Transverse colon (tissue), 4 donors: ENCODE data around the gene CILP.

ENCODE experiments used
- EP300 ChIP-seq: sonication (generic); formaldehyde crosslinking; IDR thresholded peaks from one replicate; pipeline ENCODE4 v1.6.1; 2017; ENCODE audit warnings: antibody characterized with exemption, low read depth
- POLR2A ChIP-seq: fragments of 450-650 bp; IDR thresholded peaks from one replicate; pipeline ENCODE4 v1.6.1; 2016; ENCODE audit warnings: antibody characterized with exemption, mild to moderate bottlenecking, moderate library complexity
- POLR2AphosphoS5 ChIP-seq, 3 donors: sonication (generic); formaldehyde crosslinking; IDR thresholded peaks; one replicate each; pipeline ENCODE4 v1.6.1; 2016; ENCODE audit warnings: antibody characterized with exemption in 3 of 3
- TF ChIP-seq, protein P1 (sequence below), 5 experiments: fragments of 200-600 bp in 3 of 5; fragments of 450-650 bp in 2 of 5; sonication (generic) in 3 of 5; IDR thresholded peaks; 1 replicate in 2 of 5; 2 replicates in 3 of 5; pipeline ENCODE4 v1.5.1; 2016 to 2017; ENCODE audit warnings: antibody characterized with exemption in 5 of 5, inconsistent platforms in 3 of 5, mild to moderate bottlenecking in 2 of 5, moderate library complexity in 1 of 5

DNA sequence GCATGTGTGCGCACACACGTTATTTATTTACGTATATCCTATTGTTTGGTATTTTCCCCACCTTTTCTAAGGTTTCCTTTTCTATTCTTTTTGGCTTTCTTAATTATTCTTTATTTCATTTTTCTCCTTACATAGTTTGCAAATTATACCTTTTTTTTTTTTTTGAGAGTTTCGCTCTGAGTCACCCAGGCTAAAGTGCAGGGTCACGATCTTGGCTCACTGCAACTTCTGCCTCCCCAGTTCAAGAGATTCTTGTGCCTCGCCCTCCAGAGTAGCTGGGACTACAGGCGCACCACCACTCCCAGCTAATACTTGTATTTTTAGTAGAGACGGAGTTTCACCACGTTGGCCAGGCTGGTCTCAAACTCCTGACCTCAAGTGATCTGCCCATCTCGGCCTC lies 20.0 kb upstream of the CILP start:
- TF ChIP-seq EP300 (no peak), POLR2A (no peak), POLR2AphosphoS5 (IDR thresholded peaks at IDR 0.05) (no peak)
- TF ChIP-seq, protein P1, sequence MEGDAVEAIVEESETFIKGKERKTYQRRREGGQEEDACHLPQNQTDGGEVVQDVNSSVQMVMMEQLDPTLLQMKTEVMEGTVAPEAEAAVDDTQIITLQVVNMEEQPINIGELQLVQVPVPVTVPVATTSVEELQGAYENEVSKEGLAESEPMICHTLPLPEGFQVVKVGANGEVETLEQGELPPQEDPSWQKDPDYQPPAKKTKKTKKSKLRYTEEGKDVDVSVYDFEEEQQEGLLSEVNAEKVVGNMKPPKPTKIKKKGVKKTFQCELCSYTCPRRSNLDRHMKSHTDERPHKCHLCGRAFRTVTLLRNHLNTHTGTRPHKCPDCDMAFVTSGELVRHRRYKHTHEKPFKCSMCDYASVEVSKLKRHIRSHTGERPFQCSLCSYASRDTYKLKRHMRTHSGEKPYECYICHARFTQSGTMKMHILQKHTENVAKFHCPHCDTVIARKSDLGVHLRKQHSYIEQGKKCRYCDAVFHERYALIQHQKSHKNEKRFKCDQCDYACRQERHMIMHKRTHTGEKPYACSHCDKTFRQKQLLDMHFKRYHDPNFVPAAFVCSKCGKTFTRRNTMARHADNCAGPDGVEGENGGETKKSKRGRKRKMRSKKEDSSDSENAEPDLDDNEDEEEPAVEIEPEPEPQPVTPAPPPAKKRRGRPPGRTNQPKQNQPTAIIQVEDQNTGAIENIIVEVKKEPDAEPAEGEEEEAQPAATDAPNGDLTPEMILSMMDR (IDR thresholded peaks at IDR 0.05): no peak
